GM21423 (cell line): ENCODE results near the gene EFCAB8.

ENCODE experiments used
- ATAC-seq: cut with Tn5 transposase; IDR thresholded peaks from one replicate; pipeline ENCODE4 v1.9.1; 2021; ENCODE audit warnings: mild to moderate bottlenecking, moderate library complexity; ENCODE audit not compliant: unreplicated experiment

The EFCAB8 gene

DNA sequence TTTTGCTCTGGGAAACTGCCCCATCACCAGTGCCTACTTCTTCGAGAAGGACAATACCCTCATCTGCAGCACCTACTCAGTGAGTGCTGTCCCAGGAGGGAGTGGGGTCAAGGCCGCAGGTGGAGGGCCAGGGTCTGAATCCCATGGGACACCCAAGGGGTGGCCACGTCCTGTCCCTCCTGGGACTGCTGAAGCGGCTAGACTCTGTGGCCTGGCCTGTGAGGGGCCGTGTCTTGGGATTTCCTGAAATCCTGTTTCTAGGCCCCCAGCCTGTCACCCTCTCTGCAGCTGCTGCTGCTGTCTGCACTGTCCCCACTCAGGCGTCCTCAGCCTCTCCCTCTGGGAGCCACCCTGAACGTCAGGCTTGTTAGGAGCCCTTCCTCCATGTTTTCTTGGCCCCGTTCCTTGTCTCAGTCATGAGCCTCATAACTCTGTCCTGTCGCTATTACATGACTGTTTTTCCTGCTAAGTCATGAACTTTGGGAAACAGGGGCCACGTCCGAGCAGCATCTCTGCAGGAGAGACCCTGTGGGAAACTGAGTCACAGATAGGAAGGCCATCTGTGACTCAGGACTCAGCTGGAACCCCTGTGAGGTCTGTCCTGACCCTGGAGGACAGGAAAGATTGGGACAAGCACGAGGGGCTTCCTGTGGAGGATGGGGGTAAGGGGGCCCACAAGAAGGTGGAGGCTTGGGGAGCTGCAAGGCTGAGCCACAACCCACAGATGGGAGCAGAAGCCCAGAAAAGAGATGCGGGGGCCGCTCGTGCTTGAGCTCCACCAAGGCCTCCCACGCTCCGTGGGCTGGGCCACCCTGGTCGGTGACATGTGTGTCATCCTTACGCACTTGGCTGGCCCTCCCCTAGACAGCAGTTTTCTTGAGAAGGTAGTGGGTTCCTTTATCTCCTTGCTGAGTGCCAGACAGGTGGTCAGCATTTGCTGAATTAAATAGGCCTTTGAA, 49.9 kb downstream of the EFCAB8 start:
- ATAC-seq, result no peak

DNA sequence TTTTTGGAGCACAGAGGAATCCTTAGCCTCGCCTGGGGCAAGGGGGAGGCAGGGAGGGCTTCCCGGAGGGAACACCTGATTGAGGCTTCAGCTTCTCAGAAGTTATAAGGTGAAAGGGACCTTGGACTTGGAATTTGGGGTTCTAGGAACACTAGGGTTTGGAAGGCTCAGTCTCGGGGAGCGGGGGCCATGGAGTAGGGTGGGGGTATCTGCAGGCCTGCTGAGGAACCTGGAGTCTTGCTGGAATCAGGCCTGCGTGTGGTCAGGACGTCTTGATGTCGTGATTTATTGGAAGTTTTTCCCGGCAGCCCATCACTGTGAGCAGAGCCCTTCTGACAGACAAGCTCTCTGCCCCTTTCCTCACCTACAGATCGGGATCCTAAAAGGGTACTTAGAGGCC, 50.7 kb downstream of the EFCAB8 start:
- ATAC-seq, result no peak

DNA sequence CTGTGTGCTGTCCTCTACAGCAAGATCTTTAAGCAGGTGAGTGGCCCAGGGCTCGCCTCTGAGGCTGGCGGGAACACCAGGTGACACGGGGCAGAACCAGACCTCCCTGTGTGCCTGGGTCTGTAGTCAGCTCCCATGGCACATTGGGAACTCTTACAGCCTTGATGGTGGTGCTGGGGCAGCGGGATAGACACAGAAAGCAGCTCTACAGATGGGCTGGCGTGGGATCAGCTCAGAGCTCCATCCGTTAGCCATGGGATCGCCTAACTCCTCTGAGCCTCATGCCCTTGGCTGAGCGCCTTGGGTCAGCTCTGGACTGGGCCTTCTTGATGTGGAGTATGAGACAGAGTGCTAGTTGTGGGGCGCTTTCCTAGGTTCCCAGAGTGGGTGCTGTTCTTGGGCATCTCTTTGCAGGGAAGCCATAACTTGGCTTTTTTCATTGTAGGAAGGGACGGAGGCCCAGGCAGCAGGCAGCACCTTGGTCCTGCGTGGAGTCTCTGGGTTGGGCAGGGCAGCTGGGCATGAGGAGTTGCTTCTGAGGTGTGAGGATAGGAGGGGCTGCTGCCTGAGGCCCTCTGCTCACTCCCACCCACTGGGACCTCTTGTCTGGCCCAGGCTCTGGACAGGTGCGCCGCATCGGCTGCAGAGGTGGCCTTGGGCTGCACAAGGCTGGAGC, 51.3 kb downstream of the EFCAB8 start:
- no peak for ATAC-seq

DNA sequence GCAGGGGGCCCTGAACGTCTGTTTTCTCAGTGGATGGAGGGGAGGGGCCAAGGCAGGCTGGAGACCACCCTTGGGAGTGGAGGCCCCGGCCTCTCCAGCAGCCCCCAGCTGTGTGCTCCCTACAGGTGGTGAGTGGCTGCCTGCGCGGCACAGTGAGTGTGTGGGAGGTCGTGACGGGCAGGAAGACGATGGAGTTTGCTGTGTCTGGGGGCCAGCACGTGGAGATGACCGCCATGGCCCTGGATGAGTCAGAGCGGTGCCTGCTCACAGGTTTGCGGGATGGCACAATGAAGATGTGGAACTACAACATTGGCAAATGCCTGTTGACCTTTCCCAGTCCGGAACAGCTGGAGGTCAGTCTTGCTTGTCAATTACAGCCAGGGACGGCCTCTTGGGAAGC, 52.6 kb downstream of the EFCAB8 start:
- ATAC-seq, result no peak

DNA sequence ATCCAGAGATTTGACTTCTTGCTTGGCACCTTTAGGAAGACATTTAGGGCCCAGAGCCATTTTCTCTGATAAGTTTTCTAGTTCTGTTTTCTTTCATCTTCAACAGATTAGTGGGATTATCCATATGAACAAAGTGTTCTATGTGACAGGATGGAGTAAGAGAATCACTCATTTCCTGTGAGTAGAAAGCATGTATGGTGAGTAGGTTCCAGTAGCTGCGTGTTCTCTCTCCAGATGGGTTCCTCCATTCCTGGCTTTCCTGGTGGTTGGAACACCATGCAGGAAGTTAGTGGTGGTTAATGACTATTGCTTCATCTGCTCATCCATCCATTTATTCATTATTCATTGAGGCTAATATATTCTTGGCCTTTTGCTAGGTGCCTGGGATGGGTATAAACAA, 54.0 kb downstream of the EFCAB8 start:
- no peak for ATAC-seq

DNA sequence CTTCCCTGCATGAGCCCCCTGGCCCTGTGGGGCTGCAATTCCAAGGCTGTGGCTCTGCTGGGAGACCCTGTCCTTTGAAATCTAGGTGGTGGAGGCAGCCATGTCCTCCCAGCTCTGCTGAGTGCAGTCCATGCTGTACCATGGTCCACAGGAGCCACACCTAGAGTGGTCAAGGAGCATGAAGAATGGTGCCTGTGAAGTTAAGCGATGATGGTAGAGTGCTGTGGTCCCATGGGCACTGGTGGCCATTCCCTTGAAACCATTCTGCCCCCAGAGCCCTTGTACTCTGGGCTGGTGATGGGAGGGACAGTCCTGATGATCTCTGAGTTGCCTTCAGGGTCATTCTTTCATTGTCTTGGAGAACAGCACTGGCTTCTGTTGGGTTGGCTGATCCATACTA, 55.3 kb downstream of the EFCAB8 start:
- no peak for ATAC-seq

DNA sequence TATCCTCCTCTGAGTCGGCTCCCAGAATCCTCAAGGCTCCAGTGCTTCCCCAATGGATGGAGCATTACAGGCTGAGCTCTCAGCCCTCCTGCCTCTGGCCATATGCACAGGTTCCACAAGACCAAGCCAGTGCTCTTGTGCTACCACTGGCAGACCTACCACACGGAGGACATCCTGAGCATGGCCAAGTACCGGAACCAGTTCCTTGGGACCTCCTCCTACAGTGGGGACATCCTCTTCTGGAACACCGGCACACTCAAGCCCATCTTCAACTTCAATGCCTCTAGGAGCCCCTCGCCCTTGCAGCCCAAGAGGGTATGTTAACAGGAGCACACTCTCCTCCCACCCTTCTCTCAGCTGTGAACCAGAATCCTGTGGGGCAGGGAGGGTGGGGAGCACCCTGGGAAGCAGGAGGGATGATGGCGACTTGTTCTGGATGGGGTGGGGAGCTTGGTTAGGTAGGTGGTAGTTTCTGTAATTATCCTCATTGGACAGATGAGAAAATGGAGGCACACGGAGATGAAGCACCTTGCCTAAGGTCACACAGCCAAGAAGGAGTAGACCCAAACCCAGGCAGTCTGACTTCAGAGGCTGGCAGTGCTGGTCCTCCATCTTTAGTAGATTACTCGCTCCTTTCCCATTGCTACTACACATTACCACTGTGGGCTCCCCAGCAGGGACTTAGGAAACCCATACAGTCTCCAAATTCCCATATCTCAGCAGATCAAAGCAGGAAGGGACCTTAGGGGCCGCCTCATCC, 58.6 kb downstream of the EFCAB8 start:
- ATAC-seq, result no peak

DNA sequence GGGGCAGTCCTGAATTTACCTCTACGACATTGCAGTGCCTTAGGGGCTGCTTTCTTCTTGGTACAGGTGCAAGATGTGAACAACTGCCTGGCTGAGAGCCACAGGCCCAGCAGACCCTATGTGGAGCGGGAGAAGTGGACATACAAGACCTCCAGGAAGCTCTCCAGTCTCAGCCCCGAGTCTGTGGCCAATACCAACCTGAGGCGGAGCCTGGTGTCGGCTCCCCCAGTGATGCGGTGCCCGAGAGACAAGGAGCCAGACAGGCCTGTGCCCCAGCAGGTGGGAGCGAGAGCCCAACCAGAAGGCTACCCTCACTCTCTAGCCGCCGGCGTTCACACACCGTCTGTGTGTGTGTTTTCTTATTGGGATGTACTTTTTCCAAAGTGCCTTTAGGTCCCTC, 59.6 kb downstream of the EFCAB8 start:
- ATAC-seq, result no peak

DNA sequence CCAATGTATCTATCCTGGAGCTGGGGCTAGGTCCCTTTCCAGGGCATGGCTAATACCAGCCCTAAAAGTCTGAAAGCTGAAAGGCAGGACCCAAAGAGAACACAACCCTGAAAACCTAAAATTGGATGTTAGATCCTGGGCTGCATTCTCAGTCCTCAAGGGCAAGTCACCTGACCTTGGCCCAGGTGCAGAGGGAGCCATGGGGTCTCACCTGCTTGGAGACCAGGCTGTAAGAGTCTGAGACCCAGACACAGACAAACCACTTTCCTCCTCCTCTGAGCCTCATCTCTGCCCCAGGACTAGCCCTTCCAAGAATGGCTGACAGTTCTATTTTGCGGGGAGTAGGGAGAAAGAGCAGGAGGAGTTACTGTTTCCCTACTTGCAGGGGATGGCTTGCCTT, 60.0 kb downstream of the EFCAB8 start:
- no peak for ATAC-seq

DNA sequence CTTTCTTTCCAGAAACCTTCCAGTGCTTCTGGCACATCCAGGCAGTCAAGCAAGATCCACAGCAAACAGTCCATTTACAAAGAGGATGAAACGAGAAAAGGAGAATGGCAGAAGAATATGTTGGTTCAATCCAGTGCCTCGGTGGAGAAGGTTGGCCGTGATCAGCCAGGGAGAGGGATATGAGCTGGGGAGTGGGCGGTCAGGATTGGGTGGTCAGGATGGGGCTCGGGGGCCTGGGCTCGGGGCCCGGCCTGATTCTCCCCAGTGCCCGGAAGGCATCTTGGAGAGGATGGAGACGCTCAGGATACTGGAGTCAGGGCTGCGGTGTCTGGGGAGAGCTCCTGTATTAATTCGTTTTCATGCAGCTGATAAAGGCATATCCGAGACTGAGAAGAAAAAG, 61.3 kb downstream of the EFCAB8 start:
- ATAC-seq, result no peak

DNA sequence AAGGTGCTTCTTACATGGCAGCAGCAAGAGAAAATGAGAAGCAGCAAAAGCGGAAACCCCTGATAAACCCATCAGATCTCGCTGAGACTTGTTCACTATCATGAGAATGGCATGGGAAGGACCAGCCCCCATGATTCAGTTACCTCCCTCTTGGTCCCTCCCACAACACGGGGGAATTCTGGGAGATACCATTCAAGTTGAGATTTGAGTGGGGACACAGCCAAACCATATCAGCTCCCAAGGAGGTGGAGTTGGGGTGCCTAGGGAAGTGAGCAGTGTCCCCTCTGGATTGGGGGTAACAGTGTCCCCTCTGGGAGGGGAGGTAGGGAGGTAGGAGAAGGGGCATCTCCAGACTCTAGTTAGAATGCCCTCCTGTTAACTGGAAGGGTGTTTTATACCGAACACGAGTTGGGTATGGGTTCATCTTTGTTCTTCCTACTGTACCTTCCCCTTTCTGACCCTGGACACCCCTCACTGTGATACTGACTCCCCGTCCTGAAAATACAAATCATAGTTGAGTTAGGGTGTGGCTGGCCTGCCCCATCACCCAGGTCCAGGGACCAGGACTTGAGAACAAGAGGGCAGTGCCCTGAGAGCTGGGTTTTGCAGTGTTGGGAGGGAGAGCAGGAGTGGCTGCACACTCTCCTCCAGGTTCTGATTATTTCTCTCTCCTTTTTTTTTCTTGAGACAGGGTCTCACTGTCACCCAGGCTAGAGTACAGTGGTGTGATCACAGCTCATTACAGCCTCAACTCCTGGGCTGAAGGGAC, 62.0 kb downstream of the EFCAB8 start:
- no peak for ATAC-seq

DNA sequence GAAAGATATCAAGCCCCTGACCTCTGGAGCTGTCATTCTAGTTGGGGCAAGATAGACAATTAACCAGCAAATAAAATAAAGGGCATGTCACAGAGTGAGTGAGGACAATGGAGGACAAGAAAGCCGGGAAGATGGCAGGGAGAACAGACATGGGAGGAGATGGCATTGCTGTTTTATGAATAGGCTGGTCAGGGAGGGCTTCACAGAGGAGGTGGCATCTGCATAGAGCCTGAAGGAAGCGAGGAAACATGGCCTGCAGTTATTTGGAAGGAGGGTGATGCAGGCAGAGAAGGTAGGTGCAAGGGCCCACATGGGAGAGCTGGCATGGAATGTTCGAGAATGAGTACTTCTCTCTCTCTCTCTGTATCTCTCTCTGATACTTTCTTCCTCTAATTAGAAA, 63.7 kb downstream of the EFCAB8 start:
- ATAC-seq, result no peak

DNA sequence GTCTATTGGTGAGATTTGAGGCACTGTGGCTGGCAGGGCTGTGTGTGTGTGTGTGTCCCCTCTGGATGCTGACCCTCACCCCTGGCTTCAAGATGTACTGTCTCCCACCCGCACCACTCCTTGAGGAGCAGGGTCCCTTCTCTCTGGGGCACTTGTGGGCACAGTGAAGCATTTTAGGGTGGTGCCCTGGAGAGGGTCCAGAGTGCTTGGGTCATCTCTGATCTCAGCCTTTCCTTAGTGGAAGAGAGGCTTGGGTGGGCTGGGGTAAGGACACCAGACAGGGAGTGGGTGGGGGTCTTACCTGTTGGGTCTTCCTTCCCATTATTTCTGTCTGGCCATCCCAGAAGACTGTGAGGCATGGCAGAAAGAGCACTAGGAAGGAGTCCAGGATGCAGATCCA, 66.1 kb downstream of the EFCAB8 start:
- ATAC-seq, result no peak

DNA sequence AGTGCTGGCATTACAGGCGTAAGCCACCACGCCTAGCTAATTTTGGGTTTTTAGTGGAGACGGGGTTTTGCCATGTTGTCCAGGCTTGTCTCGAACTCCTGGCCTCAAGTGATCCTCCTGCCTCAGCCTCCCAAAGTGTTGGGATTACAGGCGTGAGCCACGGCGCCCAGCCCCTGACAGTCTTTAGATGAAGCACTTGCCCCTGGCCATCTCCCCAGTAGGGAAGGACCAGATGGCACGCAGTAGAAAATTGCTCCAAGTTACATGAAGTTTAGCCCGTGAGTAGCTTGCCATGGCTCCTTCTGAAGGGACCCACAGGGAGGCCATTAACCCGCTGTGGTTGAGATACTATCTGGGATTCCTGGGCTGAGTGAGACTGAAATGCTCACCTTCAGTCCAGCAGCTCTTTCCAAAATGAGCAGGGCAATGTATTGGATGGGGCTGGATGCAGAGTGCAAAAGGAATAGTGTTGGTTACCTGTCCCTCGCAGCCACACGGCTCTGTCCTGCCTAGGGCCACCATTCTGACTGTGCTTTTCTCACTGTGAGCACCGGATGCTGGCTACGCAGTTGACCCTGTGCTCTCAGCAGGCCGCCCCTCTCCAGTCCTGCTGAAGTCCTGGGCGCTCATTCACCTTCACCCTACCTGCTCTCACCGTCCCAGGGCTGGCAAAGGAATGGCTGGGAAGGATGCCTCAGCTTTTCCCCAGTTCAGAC, 66.9 kb downstream of the EFCAB8 start:
- ATAC-seq, result no peak

DNA sequence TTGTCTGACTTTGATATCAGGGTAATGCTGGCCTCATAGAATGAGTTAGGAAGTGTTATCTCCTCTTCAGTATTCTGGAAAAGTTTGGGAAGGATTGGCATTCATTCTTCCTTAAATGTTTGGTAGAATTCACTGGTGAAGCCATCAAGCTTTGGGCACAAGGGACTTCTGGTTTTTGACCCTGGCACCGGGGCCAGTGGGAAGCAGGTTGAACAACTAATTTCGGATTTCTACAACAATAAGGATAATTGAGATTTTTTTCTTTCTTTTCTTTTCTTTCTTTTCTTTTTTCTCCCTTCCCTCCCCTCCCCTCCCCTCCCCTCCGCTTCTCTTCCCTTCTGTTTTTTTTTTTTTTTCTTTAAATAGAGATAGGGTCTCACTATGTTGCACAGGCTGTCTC, 70.4 kb downstream of the EFCAB8 start:
- ATAC-seq, result no peak

DNA sequence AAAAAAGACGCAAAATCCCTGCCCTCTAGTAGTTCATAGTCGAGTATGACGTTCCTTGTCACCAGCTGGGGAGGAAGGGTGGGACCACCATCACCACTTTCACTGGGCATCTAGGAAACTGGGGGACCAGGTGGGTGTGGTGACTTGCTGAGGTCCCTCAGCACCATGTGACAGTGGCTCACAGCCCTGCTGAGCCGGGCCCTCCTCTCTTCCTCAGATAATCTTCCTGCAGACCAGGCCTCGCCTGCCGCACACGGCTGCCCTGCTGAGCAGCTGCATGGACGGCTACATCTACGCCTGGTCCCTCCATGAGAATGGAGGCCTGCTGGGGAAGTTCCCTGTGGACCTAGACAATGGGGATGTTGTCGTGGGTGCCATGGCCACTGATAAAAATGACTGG, 71.5 kb downstream of the EFCAB8 start:
- ATAC-seq, result no peak

DNA sequence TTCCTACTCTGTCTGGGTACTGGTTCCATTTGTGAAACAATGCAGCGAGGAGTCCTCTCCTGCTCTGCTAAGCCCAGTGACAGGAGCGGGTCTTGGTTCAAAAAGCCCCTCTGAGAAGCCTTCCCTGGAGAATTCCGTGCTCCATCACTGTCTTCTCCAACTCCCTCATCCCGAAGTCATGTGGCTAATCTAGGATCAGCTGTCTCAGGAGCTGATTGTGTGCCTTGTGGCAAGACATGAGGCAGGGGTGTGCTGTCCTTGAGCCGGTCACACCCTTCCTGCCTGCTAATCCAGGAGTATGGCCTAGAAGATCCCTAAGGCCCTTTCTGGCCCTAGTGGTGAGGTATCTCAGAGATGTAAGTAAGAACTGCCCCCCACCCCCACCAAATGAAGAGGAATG, 72.0 kb downstream of the EFCAB8 start:
- no peak for ATAC-seq

DNA sequence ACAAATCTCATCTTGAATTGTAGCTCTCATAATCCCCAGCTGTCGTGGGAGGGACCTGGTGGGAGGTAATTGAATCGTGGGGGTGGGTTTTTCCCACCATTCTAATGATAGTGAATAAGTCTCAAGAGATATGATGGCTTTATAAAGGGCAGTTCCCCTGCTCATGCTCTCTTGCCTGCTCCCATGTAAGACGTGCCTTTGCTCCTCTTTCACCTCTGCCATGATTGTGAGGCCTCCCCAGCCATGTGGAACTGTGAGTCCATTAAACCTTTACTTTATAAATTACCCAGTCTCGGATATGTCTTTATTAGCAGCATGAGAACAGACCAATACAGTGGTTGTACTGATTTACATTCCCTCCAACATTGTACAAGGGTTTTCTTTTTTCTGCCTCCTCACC, 75.9 kb downstream of the EFCAB8 start:
- ATAC-seq, result no peak

DNA sequence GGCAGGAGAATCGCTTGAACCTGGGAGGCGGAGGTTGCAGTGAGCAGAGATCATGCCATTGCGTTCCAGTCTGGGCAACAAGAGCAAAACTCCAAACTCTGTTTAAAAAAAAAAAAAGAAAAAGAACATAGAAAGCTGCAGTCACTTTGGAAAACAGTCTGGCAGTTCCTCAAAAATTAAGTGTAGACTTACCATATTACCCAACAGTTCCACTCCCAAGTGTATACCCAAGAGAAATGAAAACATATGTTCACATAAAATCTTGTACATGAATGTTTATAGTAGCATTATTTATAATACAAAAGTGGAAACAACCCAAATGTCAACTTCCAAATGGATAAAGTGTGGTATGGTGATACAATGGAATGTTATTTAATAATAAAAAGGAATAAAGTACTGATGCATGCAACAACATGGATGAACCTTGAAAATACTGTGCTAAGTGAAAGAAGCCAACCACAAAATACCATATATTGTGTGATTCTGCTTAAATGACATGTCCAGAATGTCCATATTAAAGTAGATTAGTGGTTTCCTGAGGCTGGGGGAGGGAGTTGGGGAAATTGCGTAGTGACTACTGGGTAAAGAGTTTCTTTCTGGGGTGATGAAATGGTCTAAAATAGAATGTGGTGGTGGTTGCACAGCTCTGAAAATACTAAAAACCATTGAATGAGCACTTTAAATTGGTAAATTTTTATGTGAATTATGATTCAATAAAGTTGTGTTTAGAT, 82.6 kb downstream of the EFCAB8 start:
- ATAC-seq, result no peak
